Ecto neural progenitor cell (in vitro differentiated cells): ENCODE results near the gene ERMN.
"Not testable (repeated sequence)": the region's sequence is repeated elsewhere in the genome, so short reads cannot be mapped to it uniquely, and the experiment has no call there.

Source experiments
- DNase-seq: peaks from one replicate; pipeline ENCODE4 v3.0.0-alpha.2; 2018; ENCODE audit warnings: low spot score

The ERMN gene

DNA sequence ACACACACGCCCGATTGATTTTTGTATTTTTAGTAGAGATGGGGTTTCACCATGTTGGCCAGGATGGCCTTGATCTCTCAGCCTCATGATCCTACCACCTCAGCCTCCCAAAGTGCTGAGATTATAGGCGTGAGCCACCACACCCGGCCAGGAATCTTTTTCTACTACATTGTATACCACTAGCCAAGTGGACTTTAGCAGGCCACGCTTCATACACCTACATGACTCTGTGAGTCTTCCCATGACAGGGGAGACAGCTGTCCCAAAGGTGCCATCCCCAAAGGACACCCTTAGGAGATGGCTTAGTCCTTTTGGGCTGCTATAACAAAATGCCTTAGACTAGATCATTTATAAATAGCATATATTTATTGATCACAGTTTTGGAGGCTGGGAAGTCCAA, 32.8 kb downstream of the ERMN start:
- no peak for DNase-seq

DNA sequence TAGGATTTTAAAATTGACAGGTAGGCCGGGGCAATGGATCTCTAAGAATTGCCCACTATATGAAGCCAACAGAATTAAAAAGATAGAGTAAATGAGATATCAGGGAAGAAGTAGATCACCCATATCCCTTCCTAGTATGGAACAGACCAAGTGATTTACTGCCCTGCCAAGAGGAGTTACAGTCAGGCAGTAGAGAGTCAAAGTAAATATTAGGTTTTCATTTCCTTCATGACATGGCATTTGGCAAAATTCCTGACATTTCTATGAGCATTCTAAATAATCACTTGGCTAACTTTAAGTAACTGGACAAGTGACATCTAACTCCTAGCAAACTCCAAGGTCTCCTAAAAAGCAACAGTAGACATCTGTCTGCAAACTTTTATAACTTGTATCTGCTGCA, 34.6 kb downstream of the ERMN start:
- DNase-seq = no peak

DNA sequence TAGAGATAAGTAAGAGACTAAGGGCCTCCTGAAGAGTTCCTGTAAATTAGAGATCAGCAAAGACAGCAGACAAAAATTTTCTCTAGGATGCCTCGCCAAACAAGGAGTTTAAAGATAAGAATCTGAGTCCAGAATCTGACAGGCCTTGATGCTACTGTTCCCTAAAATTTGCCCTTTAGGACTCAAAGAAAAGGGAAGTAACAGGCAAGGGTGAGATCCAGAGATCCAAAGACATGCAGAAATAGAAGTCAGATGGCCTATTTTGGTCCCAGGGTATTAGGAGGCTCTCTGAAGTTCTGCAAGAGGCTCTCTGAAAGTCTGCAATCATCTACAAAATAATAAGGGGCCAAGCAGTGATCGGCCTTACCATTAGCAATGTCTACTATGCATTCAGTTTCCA, 35.1 kb downstream of the ERMN start:
- no peak for DNase-seq

GRCh38 chr2:157287160-157287559, 38.5 kb downstream of the ERMN start:
- DNase-seq = no peak

- DNase-seq = no peak
Measured at GRCh38 chr2:157283468-157283867, 42.2 kb downstream of the ERMN start.

DNA sequence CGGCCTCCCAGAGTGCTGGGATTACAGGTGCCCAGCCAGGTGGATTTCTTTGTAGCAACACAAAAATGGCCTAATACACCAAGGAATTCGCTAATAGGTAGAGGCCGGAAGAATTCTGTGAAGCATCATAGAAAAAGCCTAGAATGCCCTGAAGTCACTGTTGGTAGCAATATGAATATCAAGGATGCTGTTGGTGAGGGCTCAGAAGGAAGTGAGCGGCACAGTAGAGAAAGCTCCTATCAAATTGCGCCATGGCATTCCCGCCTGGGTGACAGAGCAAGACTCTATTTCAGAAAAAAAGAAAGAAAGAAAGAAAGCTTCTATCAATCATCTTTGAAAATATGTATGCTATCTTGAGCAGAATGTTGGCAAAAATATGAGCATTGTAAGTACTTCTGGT, 44.3 kb downstream of the ERMN start:
- DNase-seq = no peak

DNA sequence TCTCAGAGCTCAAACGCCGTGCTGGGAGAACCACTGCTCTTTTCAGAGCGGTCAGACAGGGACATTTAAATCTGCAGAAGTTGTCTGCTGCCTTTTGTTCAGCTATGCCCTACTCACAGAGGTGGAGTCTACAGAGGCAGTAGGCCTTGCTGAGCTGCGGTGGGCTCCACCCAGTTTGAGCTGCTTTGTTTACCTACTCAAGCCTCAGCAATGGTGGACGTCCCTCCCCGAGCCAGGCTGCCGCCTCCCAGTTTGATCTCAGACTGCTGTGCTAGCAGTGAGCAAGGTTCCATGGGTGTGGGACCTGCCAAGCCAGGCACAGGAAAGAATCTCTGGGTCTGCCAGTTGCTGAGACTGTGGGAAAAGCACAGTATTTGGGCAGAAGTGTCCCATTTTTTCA, 46.3 kb downstream of the ERMN start:
- DNase-seq = not testable (repeated sequence)

- no peak for DNase-seq
Measured at GRCh38 chr2:157271590-157272203, 53.9 kb downstream of the ERMN start.

- no peak for DNase-seq
Measured at GRCh38 chr2:157269922-157270321, 55.7 kb downstream of the ERMN start.

DNA sequence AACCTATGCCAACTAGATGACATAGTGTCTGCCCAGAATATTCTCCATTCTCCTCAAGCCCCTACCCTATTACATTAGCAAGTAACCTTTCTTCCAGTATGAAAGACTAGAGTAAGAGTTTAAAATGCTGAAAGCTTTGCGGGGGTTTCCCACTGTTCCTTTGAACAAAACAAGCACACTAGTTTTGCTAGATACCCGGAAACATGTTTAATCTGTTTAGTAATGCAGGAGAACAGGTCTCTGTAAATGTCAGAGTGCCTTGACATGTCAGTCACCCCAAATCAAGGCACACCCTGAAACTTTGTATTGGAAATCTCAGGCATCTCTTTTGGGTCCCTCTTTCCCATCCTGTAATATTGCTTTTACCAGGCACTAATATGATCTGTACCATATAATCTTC, 56.6 kb downstream of the ERMN start:
- DNase-seq = no peak
